ENCODE measurements around the gene ATP2A1.

GRCh38 chr16:28905229-28905754 lies 27.0 kb downstream of the ATP2A1 start:
- TF ChIP-seq CTCF (IDR thresholded peaks at IDR 0.05) (no peak), POLR2A (IDR thresholded peaks at IDR 0.05) (no peak)
